LHCN-M2 (cell line): ENCODE measurements around the gene XAGE3. TPM values are rescaled to one million over a fixed set of nuclear protein-coding genes. Genes with fewer than 3 reads are reported as not detected.
"Not testable (repeated sequence)": the region's sequence is repeated elsewhere in the genome, so short reads cannot be mapped to it uniquely, and the experiment has no call there.

Experiments
- DNase-seq: peaks from one replicate; pipeline ENCODE4 v3.0.0-alpha.2; 2012; ENCODE audit warnings: low read depth
- polyA plus RNA-seq: library from polyadenylated mRNA; unstranded; fragments of >200 nt; gene quantifications from one replicate; pipeline ENCODE4 v1.2.1, GENCODE V29; 2012; ENCODE audit warnings: missing spikeins
- total RNA-seq: library from RNA; depleted of rRNA; stranded (reverse); fragments of >200 nt; gene quantifications from 2 replicates; pipeline ENCODE4 v1.2.3, GENCODE V29; 2014; rRNA removed

Gene XAGE3, protein sequence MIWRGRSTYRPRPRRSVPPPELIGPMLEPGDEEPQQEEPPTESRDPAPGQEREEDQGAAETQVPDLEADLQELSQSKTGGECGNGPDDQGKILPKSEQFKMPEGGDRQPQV
- not detected in 2 replicates for total RNA-seq
- not detected for polyA plus RNA-seq

DNA sequence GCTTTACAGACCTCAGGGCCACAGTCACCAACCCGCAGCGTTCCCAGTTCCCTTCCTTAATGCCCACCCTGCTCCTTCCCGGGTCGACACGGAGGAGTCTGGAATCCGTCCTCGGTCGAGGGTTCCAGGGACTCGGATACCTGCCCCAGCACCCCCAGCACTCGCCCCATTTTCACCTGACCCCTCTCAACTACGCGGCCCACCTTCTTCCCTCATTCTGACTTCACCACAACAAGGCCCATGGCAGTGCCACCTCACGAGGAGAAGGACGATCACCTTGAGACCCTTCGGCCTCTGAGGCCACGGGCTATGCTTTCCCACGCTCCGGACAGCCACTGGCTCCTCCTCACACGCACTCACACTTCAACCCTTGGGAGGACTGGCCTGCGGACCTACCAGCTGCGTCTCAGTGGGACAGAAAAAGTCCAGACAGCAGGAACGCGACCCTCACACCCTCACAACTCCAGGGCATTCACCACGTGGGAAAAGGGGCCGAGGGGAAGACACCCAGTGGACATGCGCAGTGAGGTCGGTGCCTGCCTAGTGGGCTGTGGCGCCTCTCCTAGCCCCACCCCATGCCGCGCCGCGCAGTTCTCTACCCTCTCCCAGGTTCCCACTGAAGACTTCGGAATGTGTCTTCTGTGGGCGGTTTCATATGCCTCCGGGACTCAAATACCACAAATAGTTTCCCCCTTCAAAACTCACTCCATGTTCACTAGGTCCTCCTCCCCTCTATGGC is at the start of gene XAGE3:
XAGE3 (minus strand) TSS at position 474 of the 739 bp plus-strand sequence. CDS start 950 bp downstream, outside the sequence.
- DNase-seq, result no peak

DNA sequence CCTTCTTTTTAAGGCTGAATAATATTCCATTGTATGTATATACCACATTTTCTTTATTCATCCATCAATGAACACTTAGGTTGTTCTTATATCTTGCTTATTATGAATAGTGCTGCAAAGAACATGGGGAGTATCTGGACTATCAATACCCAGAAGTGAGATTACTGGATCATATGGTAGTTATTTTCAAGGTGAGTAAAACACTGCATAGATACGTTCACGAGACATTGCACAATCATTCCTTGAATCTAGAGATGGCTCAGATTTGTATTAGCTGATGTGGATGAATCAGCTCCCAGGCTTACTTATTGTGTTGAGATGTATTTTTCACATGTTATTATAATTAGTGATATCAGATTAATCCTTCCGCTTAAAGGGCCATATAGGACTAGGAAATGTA is 46.8 kb upstream of the XAGE3 start:
- DNase-seq, result not testable (repeated sequence)

DNA sequence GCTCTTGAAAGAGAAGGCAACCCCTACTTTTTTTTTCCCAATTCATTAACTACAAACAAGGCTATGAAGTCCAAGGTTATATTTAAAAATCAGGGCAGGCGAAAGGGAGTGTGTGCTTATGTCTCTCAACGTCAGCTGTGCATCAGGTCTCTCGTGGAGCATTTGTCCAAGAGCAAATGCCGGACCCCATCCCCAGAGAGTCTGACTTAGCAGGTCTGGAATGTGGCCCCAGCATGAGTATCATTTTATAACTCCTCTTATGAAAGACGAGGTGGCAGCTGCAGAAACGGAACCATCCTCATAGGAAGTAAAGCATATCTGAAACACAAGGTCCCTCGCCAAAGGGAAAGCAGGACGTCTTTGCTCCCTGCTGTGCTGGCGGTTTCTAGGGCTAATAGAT is 45.8 kb upstream of the XAGE3 start:
- not testable (repeated sequence) for DNase-seq

DNA sequence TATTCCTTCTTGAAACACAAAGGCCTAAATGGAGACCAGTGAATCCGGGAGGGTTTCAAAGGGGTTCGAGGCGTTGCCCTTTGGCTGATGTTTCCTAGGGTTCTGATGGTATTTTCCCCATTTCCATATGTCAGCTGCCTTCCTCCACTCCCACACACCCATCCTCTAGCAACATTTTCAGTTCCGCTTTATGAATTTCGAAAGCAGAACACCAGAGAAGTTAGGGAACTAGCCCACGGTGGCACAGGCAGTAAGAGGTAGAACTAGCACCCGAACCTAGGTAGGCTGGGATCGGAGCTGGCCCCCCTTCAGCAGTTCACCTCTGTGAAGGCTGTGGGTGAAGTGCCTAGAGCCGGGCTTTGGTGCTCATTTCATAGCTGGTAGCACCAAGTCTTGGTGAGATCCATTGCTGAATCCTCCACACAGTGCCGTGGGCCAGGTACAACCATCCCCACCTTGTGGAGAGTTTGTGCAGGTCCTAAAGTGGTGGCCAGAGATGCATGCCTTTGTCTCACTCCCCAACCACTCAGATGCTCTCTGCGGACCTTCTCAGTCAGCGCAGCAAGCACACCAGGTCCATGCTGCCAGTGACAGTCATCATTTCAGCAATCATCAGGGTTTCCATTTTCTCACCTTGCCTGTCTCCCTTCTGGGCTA is 41.6 kb upstream of the XAGE3 start:
- DNase-seq, result not testable (repeated sequence)

DNA sequence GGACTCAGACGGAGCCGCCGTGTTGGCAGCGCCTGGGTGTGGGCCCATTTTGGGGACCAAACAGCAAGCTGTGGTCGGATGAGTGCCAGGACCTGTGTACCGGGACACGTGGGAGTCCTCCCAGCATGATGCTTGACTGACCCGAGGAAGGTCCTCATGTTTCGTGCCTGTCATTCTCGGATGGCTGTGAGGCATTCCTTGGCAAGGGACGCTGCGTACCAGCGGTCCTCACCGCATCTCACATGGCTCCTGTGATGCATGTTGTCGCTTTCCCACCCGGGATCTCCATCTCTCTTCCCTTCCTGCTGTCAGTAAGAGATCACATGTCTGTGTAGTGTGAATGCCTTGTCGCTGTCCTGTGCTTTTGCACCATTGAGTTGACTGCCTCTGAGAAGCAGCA is 40.0 kb upstream of the XAGE3 start:
- DNase-seq, result not testable (repeated sequence)

DNA sequence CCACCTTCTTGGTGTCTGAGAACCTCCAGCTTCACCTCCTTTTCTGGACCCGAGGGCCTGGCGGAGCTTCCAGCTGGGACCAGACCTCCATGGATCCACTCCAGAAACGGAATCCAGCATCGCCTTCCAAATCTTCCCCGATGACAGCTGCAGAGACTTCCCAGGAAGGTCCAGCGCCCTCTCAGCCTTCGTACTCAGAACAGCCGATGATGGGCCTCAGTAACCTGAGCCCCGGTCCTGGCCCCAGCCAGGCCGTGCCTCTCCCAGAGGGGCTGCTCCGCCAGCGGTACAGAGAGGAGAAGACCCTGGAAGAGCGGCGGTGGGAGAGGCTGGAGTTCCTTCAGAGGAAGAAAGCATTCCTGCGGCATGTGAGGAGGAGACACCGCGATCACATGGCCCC is 39.3 kb upstream of the XAGE3 start:
- DNase-seq, result not testable (repeated sequence)

DNA sequence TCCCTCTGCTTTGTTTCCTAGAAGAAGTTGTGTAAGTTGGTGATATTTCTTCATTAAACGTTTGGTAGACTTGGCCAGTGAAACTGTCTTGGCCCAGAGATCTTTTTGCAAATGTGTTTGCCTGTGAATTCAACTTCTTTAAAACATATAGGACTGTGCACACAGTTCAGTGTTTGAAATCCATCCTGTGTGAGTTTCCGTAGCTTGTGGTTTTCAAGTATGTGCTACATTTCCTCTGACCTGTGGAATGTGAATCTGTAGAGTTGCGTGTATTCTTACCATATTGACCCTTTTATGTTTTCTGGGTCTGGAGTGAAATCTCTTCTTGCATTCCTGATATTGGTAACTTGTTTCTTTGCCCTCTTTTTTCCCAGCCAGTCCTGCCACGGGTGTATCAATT is 38.2 kb upstream of the XAGE3 start:
- DNase-seq, result not testable (repeated sequence)

DNA sequence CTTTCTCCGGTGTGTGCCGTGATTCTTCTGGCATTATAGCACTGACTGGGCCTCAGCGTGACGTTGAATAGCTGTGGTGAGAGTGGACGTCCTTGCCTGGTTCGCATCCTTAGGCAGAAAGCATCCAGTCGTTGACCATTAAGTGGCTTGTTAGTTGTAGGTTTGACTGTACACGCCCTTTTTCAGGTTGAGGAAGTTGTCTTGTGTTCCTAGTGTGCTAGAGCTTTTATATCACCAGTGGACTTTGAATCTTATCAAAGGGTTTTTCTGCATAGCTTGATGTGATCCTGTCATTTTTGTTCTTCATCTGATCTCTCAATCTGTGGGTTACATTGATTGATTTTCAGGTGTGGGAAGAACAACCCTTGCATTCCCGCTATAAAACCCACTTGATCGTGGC is 37.6 kb upstream of the XAGE3 start:
- not testable (repeated sequence) for DNase-seq

DNA sequence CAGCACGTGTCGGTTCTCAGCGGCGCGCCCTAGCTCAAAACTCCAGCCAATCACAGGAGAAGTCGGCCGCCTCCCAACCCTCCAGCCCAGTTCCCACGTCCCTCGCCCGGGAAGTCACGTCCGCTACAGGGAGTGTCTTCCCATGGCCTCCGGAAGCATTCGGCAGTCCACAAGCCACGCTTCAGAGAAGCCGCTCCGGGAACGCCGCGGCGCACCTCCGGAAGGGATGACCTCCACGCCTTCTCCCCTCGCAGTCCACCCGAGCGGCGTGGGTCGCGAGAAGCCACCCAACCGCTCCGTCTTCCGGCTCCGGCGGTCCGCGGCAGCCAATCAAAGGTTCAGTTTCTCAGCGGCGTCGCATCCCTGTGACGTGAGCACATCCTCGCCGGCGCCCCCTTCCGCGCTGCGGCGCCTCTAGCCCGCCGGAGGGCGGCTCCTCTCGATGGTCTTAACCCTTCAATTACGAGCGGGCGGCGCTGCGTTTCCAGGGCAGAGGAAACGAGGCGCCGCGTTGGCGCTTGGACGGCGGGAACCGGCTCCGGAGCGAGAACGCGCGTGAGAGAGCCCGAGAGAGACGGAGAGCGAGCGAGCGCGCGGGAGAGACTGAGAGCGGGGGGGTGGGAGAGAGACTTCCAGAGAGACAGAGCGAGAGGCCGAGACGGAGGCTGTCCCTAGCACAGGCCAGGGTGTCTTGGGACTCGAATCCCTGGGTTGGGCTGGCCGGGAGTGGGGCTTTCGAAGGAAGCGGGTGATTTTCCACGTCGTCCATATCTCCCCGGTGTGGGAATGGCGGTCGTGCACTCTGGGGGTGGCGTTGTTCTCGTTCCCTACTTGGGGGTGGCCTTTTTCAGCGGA is 29.2 kb upstream of the XAGE3 start, which contains the start of gene FAM156B:
FAM156B (plus strand) TSS at position 476 of the 855 bp plus-strand sequence. CDS start 9,896 bp downstream, outside the sequence.
- DNase-seq, result not testable (repeated sequence)

DNA sequence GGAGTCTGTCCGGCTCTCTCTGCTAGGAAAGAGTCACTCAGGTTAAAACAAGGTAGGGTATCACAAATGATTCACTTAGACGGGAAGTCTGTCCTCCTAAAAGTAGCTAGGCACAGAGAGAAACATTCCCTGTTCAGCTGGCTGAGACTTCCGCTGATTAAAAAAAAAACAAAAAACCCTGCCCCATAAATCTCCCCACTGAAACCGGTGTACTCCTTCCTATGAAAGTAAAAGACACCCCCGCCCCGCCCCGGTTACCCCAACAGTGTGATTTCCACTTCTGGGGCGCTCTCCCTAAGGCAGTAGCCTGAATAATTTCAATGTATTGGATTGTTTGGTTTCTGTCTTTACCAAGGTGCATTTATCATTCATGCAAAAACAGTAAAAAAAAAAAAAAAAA is 28.6 kb upstream of the XAGE3 start:
- not testable (repeated sequence) for DNase-seq

DNA sequence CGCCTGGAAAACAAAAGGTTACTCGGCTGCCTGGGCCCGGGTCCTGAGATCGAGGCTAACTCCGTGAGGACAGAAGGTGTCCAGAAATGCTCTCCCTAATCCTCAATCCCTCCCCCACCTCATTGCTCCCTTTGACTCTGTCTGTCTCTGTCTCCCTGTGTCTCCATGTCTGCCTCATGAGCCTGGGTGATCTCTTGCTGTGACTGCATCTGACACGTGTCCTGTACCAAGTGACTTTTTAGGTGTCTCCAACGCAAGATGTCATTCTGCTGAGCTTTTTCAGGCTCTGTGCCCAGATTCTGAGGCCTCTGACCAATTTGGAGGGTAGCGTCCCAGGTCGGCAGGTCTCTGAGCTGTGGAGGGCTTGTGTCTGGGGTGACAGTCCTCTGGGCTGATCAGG is 20.2 kb upstream of the XAGE3 start:
- DNase-seq, result not testable (repeated sequence)

DNA sequence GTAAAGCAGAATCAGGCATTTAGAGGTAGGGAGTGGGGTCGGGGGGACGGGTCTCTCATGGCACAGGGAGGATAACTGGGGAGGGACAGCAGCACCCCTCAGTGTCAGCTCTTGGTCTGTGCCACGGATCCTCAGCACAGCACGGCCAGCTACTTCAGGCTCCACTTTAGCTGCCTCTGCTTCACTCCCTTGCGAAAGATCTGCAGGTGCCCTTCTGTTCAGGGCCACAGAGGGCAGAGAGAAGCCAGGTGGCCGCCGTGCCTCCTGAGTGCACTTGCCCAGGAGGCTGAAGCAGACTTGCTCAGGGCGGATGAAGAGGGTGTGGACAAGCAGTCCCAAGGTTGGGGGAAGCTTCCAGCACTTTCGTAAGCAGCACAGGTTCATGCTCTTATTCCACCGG is 19.6 kb upstream of the XAGE3 start:
- not testable (repeated sequence) for DNase-seq

DNA sequence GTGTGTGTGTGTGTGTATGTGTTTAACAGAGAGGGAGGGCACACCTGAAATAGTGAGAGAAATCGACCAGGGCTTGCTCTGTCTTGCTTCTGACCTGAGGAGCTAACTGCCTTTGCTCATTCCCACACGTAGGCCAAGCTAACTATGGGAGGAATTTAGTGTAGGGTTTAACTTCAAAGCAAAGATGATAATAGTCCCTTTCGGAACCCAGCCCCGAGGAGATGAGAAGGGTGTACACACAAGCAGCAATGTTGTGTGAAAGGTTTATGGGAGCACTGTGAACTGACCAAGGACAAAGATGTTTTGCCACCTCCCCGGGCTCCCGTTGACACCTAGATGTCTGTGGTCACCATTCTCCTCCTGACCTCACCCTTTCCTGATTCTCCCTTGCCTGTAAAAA is 8.5 kb upstream of the XAGE3 start:
- not testable (repeated sequence) for DNase-seq

DNA sequence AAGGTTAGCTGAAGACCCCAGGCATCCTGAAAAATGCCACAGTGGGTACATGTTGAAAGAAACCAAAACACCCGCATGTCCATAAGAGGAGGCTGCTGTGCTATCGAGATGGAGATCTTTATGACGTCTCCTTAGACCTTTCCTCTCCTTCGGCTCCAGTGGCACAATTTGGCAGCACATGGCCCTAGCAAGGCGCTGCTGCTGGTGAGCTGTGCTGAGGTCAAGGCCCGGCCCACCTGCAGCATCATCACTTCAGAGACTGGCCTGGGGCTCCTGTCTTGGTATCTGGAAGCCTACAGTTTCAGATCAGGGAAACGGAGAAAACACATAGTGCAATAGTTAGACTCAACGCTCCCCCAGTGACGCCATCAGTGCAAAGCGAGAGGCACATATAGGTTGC is 7.6 kb upstream of the XAGE3 start:
- not testable (repeated sequence) for DNase-seq

DNA sequence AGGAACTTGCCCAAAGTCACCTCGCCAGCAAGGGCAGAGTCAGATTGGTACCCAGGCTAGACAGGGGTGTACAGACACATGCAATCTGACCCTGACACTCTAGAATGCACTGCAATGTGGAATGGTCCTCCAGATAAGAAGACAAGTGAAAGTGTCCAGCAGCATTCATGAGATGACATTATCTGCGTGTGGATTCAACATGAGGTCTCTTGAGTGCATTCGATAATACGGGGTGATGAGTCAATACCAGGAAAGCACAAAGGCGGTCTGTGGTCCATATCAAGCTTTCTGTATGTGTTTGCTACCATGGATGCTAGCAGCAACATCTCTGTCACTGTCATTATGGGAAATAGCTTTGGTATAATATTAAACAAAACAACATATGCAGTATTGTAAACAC is 6.8 kb upstream of the XAGE3 start:
- no peak for DNase-seq

DNA sequence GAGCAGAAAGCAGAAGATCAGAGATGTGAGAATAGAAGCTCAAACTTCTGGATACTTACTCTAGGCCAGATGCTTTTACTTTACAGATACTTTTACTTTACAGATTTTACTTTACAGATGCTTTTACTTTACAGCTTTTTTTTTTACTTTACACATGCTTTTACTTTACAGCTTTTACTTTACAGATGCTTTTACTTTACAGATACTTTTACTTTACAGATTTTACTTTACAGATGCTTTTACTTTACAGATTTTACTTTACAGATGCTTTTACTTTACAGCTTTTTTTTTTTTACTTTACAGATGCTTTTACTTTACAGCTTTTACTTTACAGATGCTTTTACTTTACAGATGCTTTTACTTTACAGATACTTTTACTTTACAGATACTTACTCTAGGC is 5.9 kb upstream of the XAGE3 start:
- not testable (repeated sequence) for DNase-seq

DNA sequence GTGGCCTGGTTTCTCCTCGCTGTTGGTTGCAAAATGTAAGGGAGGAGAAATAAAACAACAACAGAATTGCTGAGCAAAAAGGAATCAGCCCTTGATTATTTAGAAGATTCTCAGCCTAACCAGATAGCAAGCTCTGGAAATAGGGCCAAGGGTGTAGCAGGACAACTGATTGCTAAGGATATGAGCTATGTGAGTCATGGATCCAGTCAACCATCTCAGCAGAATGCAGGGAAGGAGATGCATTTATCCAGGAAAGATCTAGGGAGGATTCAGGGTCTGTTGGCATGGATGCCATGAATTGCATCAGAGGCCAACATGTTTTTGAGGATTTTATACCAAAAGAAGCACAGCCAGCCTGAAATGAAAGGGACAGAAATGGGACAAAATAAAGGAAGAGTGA is 2.2 kb upstream of the XAGE3 start:
- DNase-seq, result no peak

DNA sequence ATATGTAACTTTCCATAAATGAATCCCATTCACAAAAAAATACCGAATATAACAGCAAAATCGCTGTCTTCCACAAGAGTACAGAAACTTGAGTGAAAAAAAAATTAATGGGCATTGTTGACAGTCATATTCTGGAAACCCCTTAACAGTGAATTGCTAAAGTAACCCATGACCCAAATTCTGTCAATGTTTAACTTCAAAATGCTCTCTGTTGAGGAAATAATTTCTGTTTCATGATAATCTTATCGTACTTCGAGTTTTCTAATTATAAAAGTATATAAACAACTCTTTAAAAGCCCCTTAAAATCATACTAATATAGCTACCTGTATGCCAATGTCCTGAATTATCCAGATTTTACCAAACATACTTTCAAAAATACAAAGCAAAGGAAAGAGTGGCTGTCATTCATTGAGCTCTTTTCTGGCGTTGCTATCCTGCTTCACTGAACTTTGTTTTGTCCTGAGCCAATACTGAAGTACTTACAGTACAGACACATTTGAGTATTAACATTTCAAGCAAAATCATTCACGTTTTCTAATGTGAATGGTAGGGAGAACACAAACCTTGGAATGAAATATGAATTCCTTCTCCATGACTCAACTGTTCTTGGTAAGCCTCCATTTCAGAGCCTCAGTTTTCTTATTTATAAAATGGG is 2.4 kb downstream of the XAGE3 start:
- no peak for DNase-seq

DNA sequence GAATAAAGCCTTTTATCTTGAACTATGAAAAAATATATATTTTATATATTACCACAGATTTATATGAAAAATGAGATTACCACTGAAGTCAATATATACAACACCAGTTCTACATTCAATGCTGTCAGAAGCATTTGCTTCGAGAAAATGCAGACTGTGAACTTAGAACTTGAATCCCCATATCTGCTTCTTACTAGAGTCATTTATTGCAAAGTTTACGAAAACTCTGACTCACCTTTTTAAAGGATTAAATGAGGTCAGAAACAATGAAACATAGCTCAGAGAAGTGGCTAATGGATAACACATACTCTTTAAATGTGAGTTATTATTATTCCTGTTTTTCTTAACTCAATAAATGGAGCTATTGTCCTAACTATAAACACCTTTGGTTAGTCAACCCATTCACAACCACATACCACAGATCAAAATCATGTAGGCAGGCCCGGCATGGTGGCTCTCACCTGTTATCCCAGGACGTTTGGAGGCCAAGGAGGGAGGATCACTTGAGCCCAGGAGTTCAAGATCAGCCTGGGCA is 10.8 kb downstream of the XAGE3 start:
- DNase-seq, result peak; percentile 4

DNA sequence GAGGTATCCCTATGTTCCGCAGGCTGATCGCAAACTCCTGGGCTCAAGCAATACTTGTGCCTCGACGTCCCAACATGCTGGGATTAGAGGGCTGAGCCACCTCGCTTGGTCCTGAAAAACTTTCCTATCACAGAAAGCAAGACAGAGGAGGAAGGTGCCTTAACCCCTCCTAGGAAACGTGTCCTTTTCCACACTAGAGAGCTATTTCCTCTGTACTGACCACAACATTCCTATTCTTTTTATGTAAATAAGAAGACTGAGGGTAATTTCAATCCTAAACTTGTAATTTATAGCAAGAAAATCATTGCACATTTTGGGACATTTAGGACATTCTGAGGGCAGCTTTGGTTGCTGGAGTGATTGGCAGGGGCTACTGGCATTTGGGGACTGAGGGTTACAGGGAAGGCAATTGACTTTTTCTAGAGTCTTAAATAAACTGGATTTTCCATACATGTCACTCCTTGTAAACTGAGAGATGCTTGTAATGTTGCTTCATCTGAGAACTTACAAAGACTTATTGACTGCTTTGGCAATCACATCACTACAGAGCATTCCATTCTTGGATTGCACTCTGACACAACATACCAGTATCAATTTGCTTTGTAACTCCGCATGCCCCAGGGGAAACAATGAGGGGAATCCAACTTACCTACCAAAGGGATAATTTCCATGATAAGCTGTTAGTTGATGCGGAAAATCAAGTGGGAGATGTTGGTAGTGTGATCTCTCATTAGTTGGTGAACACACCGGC is 15.6 kb downstream of the XAGE3 start:
- DNase-seq, result peak; percentile 18
